ENCODE data around the gene STEAP1.
"Not testable (repeated sequence)": the region's sequence is repeated elsewhere in the genome, so short reads cannot be mapped to it uniquely, and the experiment has no call there.

The STEAP1 gene

DNA sequence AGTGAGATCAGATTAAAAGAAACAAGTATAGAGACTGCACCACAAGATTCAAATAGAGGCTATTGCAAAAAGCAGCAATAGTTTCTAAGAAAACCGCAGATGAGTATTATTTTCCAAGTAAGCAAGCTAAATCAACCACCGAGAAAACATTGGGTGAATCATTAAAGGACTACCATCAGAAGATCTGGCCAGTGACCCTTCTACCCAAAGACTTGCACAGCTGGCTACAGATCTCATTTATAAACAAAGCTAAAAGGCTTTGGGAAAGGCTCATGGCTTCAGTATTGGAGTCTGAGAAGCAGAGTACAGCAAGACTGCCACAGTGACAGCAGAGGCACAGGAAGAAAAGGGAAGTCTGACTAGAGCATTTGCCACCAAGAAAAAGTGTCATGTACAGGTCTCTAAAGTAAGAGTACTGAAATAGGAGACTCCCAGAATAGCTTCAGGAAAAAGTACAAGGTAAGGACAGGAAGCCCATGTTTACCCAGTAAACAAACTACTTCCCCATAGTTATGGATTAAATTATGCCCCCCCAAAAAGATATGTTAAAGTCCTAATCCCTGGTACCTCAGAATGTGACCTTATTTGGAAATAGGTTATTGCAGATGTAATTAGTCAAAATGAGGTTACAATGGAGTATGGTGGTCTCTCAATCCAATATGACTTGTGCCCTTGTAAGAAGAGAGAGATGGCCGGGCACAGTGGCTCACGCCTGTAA is 19.0 kb downstream of the STEAP1 start:
- DNase-seq (ENCODE audit: low read depth in 2 of 2), result no peak

DNA sequence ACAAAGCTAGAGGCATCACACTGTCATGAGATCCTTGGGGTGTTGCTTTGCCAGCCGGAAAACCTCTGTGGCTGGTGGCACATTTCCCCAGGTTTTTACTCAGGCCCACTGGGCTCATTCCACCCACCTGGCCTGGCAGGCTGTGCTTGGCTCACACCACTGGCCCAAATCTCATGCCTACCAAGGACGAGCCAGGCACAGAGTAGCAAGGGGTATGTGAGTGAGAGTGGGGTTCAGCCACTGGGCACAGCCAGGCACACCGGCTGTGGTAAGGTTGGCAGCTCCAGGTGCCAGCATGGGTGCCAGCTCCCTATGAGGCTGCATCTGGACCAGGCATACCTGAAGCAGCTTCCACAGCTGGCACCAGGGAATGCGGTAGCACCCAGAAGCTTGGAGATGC is 21.4 kb downstream of the STEAP1 start:
- no peak for DNase-seq (ENCODE audit: low read depth in 2 of 2)

DNA sequence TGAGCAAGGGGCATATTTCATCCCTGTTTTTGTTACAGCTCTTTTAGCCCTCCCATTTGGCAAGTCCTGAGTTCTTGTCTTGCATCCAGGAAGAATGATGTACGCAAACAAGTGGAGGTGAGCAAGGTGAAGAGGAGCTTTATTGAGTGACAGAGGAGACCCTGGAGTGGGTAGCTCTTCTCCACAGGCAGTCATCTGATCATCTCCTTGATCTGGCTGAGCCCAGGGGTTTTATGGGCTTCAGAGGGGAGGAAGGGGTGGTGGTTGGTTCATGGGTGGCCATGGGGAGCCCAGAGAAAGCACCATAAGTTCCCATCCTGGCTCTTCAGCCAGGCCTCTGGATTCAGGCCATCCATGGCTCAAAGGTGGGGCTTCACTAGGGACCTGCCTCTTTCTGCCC is 21.9 kb downstream of the STEAP1 start:
- DNase-seq (ENCODE audit: low read depth in 2 of 2), result no peak

DNA sequence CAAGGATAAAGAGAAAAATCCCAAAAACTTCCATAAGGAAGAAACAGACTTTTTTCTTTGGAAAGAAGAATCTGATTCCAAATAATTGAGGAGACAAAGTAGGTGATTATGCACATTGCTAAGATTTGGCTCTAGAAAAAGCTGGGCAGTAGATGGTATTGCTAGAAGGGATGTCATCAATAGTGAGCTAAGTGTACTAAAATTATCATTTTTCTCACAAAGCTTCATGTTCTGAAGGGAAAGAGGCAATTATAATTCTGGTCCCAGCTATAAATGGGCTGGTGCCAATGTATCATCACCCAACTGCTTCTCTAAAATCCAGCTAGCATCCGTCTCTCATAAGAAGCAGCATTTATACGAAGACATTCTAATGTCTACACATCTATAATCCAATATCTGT is 23.9 kb downstream of the STEAP1 start:
- DNase-seq (ENCODE audit: low read depth in 2 of 2), result no peak

DNA sequence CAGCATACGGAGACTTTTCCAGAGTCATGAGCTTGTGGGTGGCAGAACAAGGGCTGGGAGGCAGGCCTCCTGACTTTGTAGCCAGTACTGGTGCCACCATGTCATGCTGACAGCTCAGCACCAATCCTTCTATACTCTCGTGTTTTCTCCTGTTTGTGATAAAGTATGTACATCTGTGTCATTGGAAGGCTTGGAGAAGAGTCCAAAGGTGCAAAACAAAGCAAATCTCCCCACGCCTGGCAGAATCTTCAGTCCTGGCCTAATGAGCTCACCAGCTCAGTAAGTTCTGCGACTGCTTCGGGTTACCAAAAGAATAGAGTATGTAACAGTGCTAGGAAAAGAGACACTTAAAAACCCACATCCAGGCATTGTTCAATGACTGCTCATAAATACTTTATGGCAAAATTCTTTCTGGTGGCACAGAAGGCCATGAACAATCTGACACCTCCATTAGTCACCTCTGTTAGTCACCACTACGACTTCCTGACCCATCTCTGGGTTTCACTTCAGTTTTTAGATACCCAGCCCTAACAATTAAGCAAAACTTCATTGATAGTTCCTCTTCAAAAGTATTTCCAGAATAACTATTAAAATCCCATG is 24.5 kb downstream of the STEAP1 start:
- peak; percentile 40 to 55 for DNase-seq (ENCODE audit: low read depth in 2 of 2)

DNA sequence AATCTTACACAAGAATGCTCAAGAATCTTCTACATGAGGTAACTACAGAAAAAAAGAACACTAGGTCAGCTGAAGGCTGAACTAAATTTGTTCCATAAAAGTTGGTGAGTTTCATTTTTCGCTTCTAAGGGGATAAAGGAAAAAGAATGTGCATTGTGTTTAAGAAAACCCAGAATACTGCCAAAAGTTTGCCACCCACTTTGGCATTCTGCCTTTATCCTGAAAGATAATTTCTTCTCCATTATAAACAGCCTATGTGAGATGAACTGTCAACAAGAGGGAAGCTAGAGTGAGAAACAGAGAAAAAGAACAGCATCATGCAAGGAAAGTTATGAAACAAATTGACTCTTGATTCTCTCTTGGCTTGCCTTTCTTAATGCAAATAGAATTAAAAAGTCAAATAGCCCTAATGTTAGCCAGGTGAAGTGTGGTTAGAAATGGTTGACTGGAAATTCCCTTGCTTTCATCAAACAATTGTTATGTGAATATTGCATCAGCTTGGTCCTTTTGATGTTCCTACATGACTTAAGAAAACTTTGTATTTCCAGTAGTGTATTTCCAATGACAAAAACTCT is 25.8 kb downstream of the STEAP1 start:
- DNase-seq (ENCODE audit: low read depth in 2 of 2), result peak; percentile 13 to 21

DNA sequence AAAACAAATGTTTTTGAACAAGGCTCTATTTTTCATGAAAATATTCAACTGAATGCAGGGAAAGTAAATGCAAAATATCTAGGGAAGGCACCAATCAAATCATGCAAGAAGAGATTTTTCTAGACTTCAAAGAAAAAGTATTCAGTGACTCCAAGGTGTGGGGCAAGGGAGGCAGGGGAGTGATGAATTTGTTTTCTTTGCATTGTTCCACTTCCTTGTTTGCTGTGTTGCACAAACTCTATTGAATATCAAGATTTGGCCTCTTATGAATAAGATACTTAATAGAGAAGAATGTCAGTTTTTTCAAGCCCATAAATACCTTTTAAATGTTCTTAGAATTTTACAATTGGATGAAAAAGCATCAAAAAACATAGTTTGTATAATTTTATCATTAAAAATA is 26.4 kb downstream of the STEAP1 start:
- DNase-seq (ENCODE audit: low read depth in 2 of 2), result no peak

DNA sequence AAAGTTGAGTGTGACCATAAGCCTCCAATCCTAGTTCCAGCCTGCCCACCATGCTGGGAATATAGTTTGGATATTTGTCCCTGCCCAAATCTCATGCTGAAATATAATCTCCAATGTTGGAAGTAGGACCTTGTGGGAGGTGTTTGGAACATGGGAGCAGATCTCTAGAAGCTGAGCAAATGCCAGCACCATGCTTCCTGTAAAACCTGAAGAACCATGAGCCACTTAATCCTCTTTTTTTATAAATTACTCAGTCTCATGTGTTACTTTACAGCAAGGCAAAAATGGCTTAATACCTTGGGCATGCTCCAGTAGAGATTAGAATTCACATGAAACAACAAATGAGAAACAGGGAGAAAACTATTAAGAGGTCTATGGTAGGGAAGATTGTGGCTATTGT is 27.2 kb downstream of the STEAP1 start:
- no peak for DNase-seq (ENCODE audit: low read depth in 2 of 2)

DNA sequence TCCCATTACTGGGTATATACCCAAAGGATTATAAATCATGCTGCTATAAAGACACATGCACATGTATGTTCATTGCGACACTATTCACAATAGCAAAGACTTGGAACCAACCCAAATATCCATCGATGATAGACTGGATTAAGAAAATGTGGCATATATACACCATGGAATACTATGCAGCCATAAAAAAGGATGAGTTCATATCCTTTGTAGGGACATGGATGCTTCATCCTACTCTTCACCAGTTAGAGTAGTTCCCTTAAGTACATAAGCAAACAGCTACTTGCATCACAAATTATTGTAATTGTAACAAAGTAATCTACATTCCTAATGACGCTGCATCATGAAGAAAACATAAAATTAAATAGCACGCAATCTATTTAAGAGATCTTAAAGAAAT is 32.0 kb downstream of the STEAP1 start:
- DNase-seq (ENCODE audit: low read depth in 2 of 2), result not testable (repeated sequence)

DNA sequence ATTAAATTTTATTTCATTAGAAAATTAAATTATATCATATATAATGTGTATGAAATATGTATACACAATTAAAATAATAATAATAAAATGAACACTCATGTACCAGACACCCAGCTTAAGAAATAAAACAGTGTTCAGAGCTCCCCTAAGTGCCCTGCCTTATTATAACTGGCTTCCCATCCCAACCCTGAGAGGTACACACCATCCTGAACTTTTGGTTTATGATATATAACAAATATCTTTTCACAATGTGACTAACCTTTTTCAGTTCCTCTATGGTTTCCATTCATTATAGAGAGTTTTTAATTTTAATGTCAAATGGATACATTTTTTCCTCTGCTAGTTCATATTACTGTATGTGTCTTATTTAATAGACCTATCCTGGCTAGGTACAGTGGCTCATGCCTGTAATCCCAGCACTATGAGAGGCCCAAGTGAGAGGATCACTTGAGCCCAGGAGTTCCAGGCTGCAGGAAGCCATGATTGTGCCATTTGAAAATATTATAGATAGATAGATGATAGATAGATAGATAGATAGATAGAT is 33.3 kb downstream of the STEAP1 start:
- no peak for DNase-seq (ENCODE audit: low read depth in 2 of 2)

DNA sequence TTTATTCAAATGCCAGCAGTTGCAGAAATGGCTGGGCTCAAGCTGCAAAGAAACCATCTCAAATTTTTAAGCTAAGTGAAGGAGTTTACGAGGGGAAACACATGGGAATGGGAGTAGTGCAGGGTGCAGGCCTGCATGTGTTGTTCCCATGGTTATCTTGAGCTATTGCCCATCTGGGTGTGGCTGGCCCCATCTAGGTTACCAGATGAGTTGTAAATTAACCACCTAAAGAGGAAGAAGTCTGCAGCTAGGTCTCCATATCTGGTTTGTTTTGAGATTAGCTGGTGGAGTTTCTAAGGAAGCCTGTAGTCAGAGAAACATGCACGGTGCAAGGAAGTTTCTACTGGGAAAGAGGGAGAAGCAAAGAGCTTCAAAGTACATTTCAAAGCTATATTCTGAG is 34.0 kb downstream of the STEAP1 start:
- no peak for DNase-seq (ENCODE audit: low read depth in 2 of 2)

DNA sequence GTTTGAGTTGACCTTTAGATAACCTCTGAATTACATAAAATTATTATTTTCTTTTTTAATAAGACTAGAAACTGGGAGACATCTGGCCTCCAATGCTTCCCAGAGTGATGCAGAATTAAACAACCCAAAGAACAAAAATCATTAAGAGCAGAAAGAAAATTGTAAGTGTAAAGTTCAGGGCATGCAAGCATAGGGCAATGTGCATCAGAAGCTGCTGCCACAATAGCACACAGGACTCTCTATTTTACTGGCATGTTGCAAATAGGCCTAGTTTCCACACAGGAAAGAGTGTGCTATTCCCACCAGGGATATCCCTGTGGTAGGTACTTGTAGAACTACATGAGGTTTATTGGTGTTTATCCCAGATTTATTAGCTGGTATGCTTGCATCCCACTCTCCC is 36.7 kb downstream of the STEAP1 start:
- DNase-seq (ENCODE audit: low read depth in 2 of 2), result no peak

DNA sequence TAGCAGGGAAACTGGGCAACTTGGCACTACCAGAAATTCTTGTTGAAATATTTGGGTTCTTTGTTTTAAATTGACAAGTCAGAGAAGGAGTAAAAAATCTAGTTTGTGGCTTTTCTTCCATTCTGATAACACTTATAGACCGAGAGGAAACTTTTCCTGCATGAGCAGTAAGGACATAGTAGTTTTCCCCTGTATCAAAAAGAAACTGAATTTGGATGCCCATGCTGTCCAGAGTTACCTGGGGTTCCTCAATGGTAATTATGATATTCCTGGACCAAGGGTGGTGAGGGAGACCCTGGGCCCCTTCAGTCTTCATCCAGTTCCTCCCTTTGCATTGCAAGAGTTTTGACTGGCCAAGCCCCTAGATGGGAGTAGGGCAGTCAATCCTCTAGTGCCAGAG is 37.4 kb downstream of the STEAP1 start:
- no peak for DNase-seq (ENCODE audit: low read depth in 2 of 2)

DNA sequence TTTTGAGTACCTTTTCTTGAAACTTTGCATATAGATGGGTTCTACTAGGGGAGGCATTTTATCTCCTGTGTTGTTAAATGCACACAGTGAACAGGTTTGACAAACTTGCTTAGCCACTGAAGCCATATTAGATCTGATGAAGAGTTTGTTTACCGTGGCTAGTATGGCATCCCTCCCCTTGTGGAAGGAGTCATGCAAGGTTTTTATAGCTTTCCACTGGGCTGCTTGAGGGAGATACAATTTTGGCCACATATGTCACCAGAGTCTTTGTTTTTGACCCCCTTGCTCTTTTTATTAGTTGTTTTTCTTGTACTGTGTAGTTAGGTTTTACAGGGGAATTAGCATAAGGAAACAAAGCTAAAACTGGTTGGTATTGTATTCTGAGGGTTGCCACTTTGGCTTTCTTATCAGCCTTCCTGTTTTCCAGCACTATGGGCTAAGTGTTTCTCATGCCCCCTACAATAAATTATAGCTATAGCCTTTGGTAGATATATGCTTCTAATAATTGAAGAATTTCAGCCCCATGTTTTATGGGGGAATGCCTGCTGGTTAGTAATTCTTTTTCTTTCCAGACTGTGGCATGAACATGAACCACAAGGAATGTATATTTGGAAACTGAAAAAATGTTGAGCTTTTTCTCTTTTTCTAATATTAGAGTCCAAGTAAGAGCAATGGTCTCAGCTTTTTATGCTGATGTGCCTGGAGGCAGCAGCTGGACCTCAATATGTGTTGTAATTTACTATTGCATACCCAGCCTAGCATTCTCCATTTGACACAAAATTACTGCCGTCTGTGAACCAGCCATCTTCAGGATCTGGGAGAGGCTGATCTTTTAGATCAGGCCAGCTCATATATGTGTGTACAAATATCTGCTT is 38.8 kb downstream of the STEAP1 start:
- peak; percentile 55 to 56 for DNase-seq (ENCODE audit: low read depth in 2 of 2)

DNA sequence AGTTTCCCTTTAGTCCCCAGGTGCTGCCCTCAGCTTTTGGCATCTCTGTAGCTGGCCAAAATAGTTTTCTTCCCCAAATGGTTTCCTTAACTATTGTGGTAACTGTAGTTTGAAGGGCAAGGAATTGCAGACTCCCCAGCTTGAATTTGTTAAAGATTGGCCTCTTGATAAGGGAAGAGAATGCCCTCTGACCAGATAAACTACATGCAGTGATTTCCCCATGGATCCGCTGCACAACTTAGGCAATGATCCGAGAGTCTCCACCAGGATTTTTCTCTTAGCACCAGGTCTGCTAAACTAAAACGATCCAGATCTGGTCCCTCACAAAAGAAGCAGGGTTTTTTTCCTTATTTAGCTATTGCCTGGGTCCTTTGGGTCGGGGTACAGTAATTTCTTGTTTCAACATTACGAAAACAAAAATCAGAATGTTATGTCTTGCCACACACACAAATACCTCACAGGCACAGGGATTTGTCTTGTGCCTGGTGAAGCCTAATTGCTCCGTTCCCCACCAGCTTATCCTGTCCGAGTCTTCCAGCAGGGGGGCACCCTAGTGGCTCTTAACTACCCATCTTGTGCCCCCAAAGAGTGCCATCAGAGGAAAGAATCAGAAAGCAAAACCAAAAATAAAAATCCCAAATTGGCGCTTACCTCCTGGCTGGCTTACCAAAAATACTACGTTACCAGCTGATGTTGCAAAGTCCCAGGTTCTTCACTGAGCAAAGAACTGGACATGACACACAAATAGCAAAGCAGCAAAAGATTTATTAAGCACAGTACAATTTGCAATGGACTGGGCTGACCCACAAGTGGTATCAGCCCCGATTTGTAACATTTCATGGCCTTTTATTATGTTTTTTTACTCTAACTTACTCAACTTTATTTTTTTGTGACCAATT is 40.9 kb downstream of the STEAP1 start:
- DNase-seq (ENCODE audit: low read depth in 2 of 2), result no peak

DNA sequence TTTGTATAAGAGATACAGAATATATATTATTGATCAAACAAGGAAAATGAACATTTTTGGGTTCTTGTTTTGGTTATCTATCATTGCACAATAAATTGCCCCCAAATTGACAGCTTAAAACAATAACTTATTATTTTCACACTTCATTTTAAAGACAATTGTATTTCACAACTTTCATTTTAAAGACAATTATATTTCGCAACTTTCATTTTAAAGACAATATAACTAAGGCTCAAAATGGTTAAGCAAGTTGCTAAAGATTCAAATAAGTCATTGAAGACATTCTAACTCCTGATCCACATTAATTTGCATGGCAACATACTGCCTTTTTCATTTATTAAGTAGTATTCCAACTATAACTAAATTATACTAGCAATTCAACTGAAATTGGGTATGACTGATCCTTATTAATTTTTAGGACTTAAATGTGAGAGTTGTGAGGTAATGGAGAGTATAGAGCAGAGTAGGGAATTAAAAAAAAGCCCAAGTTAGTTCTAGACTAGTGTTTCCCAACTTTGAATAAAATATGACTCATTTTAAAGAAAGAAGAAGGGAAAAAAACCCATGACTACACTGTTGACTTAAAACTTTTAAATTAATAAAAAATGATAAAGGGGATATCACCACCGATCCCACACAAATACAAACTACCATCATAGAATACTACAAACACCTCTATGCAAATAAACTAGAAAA is 47.4 kb downstream of the STEAP1 start:
- DNase-seq (ENCODE audit: low read depth in 2 of 2), result no peak

DNA sequence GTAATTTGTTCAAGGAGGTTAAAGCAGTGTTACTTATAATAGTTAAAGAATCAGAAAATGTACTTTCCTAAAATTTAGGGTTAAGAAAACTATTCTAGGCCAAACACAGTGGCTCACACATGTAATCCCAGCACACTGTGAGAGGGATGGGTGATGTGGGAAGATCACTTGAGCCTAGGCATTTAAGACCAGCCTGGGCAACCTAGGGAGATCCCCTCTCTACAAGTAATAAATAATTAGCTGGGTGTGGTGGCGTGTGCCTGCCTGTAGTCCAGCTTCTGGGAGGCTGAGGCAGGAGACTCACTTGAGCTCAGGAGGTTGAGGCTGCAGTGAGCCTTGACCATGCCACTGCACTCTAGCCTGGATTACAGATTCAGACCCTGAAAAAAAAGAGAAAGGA is 53.7 kb downstream of the STEAP1 start:
- DNase-seq (ENCODE audit: low read depth in 2 of 2), result no peak

DNA sequence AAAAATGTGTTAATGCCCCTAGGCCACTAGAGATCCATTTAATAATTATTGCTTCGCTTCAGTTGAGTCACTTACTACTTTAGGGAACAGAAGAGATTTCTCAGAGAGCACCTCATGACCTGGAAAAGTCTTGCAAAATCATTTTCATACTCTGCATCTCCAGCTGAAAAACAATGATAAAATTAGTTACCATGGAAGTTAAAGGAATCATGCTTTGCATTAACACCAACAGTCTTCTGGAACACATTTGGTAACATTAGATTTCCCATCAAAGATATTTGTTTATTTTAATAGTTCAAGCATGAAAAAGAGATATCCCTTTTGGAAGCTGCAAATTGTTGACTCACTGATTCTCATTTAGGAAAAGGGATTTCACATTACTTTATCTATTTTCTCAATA is 55.5 kb downstream of the STEAP1 start:
- no peak for DNase-seq (ENCODE audit: low read depth in 2 of 2)

DNA sequence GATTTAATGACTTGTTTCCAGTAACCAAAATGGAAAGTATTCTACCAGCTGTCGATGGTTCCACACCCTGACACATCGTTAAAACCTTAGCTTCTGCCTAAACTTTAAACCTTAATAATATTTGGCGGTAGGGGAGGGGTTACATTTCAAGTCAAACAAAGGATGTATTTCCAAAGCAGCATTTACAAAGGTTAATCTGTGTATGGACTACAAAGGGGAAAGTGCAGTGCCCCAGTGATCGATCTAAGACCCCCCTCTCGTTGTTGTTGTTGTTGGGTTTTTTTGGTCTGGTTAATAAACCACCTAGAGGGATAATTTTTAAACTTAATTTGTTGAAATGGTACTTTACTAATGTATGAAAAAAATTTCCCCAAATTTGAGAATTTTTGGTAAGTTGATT is 56.2 kb downstream of the STEAP1 start:
- no peak for DNase-seq (ENCODE audit: low read depth in 2 of 2)

DNA sequence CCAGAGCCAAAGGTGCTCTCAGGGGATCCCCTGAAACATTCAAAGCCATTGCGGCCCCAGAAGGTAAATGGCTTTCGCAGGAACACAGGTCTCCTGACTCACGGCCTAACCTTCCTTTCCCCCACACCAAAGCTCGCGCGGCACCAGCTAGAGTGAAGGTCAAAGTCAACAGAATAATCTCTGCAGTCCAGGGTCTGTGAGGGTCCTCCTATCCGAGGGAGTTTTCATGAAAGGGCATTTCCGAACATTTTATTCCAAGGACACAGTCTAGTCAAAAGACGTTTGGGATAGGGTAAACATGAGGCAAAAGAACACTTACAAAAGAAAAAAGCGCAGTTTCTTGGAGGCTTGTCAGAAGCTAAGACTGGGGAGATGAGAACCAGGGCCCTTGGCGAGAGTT is 56.7 kb downstream of the STEAP1 start:
- no peak for DNase-seq (ENCODE audit: low read depth in 2 of 2)

Measured in fibroblast of skin of left quadriceps (primary cell).